ENCODE results near the gene PDLIM4. TPM values are rescaled to one million over a fixed set of nuclear protein-coding genes. Genes with fewer than 3 reads are reported as not detected.
A peak's percentile ranks its signal among the peaks of the same experiment; 100 is the strongest.

Gene PDLIM4
- total RNA-seq, 1 donor from 2014 or later = 55.1 TPM

DNA sequence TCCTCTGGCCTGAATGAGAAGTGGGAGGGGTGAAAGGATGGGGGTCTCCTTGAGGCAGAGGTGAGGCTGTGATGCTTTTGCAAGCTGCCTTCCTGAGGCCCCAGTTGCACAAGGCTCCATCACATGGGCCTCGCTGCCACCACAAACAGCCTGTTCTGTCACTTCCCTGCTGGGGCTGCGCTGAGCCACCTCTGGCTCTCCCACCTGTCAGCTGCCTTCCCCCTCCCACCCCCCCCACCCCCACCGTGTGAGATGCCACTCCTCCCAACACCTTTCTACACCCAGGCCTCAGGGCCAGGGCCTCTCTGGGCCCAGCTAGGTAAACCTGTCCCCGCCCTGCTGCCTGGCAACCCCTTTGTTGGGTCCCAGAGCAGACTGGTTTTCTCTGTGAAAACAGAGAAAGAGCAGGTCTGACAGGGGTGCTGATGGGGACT, 4.5 kb upstream of the PDLIM4 start:
- no peaks in the 10 kb centered on the region for H3K9me3 Mint-ChIP-seq (ENCODE audit: low read depth)

DNA sequence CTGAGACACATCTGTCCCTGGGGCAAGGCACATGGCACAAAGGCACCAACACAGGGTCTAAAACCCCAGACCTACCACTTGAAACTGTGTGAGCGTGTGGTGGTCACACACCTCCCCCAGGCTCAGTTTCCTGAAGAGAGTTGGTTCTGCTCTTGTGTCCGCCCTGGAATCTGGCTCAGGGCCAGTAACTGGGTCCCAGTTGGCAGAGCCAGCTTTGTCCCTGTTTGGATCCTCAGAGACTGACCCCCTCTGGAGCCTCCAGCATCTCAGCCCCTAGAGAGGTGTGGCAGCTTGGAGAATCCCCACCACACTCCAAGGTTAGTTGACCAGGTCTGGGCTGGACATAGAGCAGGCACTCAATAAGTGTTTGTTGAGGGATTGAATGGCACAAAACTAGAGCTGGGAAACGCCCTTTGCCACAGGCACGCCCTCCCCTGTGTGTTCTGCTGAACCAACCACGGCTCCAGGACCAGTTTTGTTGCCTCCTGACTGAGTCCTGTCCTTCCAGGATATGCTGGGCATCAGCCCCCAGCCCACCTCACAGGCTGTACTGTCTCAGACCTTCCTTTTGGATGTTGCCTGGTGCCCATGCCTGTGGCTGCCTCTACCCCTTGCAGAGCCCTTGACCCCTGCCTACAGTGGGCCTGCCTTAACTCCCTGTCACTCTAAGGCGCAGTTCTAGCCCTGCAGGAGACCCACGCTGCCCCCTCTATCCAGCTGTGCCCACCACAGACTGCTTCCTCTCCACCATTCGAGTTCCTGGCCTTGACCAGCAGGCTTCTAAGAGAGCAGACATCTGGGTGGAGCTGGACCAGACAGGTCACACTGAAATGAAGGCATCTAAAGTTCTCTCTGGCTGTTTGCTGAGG, 3.8 kb upstream of the PDLIM4 start:
- H3K36me3 Mint-ChIP-seq (ENCODE audit: low read depth) = no peaks in the 10 kb centered on the region
- peaks cover 23% of the 10 kb centered on the region for H3K4me1 Mint-ChIP-seq (ENCODE audit: low read depth)
- no peaks in the 10 kb centered on the region for H3K27me3 Mint-ChIP-seq (ENCODE audit: low read depth)
- DNase-seq (ENCODE audit: low spot score) = peak; percentile 53
- no peaks in the 10 kb centered on the region for H3K9me3 Mint-ChIP-seq (ENCODE audit: low read depth)
- TF ChIP-seq, protein P1, sequence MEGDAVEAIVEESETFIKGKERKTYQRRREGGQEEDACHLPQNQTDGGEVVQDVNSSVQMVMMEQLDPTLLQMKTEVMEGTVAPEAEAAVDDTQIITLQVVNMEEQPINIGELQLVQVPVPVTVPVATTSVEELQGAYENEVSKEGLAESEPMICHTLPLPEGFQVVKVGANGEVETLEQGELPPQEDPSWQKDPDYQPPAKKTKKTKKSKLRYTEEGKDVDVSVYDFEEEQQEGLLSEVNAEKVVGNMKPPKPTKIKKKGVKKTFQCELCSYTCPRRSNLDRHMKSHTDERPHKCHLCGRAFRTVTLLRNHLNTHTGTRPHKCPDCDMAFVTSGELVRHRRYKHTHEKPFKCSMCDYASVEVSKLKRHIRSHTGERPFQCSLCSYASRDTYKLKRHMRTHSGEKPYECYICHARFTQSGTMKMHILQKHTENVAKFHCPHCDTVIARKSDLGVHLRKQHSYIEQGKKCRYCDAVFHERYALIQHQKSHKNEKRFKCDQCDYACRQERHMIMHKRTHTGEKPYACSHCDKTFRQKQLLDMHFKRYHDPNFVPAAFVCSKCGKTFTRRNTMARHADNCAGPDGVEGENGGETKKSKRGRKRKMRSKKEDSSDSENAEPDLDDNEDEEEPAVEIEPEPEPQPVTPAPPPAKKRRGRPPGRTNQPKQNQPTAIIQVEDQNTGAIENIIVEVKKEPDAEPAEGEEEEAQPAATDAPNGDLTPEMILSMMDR (IDR thresholded peaks at IDR 0.05) = no peak
- no peak overlapping the region for H3K27ac Mint-ChIP-seq (ENCODE audit: unreplicated experiment)
- H3K4me3 Mint-ChIP-seq (ENCODE audit: unreplicated experiment) = no peak overlapping the region

More for the DNA sequence above, 4.5 kb upstream of the PDLIM4 start:
- TF ChIP-seq, protein P1 (IDR thresholded peaks at IDR 0.05) = no peak
- Mint-ChIP-seq H3K4me1 (ENCODE audit: low read depth) (peaks cover 17% of the 10 kb centered on the region), H3K4me3 (ENCODE audit: unreplicated experiment) (no peak overlapping the region), H3K27ac (ENCODE audit: unreplicated experiment) (no peak overlapping the region), H3K27me3 (ENCODE audit: low read depth) (no peaks in the 10 kb centered on the region), H3K36me3 (ENCODE audit: low read depth) (no peaks in the 10 kb centered on the region)
- DNase-seq (ENCODE audit: low spot score) = peak; percentile 61

DNA sequence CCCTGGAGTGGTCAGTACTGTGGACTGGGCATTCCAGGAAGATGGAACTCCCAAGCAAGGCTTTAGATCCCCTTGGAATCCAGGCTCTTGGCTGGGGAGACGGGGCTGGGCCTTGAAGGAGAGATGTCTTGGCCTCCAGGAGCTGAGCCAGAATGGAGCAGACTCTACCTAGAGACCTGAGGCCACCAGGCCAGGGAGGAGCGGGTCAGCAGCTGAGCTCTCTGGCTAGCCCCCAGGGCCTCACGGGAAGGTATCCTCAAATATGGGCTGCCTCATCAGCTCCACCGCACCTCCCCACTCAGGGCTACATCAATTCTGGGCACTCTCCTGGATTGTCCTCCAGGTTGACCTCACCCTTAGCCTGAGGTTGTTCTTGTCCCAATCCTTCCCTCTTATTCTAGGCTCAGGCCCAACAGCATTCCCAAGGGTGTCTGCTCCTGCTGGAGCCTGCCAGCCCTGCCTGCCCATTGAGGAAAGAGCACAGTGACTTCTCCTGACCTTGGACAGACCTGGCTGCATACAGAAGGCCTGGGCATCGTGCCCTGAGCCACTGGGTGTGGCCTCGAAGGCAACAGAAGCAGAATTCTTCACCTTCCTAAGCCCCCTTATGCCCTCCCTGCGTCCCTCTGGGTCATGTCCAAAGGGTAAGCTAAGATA, 3.0 kb upstream of the PDLIM4 start:
- peak; percentile 70 for DNase-seq (ENCODE audit: low spot score)
- Mint-ChIP-seq H3K9me3 (ENCODE audit: low read depth) (no peaks in the 10 kb centered on the region), H3K27me3 (ENCODE audit: low read depth) (no peaks in the 10 kb centered on the region), H3K36me3 (ENCODE audit: low read depth) (no peaks in the 10 kb centered on the region), H3K4me3 (ENCODE audit: unreplicated experiment) (no peak overlapping the region), H3K4me1 (ENCODE audit: low read depth) (peaks cover 31% of the 10 kb centered on the region), H3K27ac (ENCODE audit: unreplicated experiment) (no peak overlapping the region)
- TF ChIP-seq, protein P1 (IDR thresholded peaks at IDR 0.05) = no peak

DNA sequence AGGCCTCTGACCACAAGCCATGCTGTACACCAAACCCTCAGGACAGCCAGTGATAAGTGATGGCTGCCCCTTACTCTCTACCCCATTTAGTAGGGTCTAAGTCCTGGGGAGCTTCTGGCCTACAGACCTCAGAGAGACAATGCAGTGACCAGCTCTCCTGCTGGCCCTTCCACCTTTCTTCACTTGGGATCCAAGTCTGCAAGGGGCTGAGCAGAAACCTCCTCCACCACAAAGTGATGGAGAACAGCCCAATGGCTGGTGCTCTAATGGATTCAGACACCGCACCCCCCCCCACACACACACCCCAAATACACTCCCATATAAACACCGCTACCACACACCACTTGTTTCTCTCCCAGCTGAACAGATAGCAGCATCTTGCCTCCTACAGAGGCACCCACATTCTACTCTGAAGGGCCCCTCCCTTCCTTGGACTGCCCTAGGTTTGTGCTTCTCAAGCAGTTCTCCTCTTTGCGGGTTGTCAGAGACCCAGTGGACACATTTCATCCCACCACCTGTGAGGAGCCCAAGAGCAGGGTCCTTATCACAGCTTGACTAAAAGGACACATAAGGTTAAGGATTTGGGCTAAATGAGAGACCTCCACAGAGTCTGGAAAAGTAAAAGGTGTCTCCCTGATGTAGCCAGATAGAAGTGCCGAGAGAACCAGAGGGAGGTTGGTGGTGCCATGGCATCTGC, 1.3 kb upstream of the PDLIM4 start:
- peaks cover 49% of the 10 kb centered on the region for H3K4me1 Mint-ChIP-seq (ENCODE audit: low read depth)
- H3K4me3 Mint-ChIP-seq (ENCODE audit: unreplicated experiment) = peak overlapping the region; percentile 47
- TF ChIP-seq, protein P1 (IDR thresholded peaks at IDR 0.05) = no peak
- H3K27ac Mint-ChIP-seq (ENCODE audit: unreplicated experiment) = peak overlapping the region; percentile 53
- H3K36me3 Mint-ChIP-seq (ENCODE audit: low read depth) = peaks cover 3% of the 10 kb centered on the region
- DNase-seq (ENCODE audit: low spot score) = peak; percentile 7
- H3K27me3 Mint-ChIP-seq (ENCODE audit: low read depth) = no peaks in the 10 kb centered on the region
- H3K9me3 Mint-ChIP-seq (ENCODE audit: low read depth) = no peaks in the 10 kb centered on the region

DNA sequence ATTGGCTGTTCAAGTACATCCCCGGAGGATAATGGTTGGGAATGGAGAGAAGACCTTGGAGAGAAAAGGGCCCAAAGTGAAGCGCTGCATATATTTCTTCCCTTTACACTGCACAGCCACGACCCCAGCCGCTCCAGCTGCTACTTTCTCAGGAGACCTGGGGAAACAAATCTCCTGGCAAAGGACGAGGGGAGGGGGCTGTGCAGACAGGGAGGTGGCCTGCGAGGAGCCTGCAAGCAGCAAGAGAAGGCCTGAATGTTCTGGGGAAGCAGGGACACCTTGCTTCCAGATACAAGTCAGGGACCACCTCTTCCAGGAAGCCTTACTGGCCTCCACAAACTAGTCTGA, 739 bp upstream of the PDLIM4 start:
- DNase-seq (ENCODE audit: low spot score) = peak; percentile 61
- H3K36me3 Mint-ChIP-seq (ENCODE audit: low read depth) = peaks cover 4% of the 10 kb centered on the region
- TF ChIP-seq, protein P1 (IDR thresholded peaks at IDR 0.05) = no peak
- H3K4me1 Mint-ChIP-seq (ENCODE audit: low read depth) = peaks cover 52% of the 10 kb centered on the region
- no peaks in the 10 kb centered on the region for H3K27me3 Mint-ChIP-seq (ENCODE audit: low read depth)
- H3K4me3 Mint-ChIP-seq (ENCODE audit: unreplicated experiment) = peak overlapping the region; percentile 47
- no peaks in the 10 kb centered on the region for H3K9me3 Mint-ChIP-seq (ENCODE audit: low read depth)
- peak overlapping the region; percentile 53 for H3K27ac Mint-ChIP-seq (ENCODE audit: unreplicated experiment)

All from chondrocyte (in vitro differentiated cells).